ENCODE measurements around the gene PLCB1.

GRCh38 chr20:8930726-8931125 lies 798.7 kb downstream of the PLCB1 start:
- TF ChIP-seq, protein P1, sequence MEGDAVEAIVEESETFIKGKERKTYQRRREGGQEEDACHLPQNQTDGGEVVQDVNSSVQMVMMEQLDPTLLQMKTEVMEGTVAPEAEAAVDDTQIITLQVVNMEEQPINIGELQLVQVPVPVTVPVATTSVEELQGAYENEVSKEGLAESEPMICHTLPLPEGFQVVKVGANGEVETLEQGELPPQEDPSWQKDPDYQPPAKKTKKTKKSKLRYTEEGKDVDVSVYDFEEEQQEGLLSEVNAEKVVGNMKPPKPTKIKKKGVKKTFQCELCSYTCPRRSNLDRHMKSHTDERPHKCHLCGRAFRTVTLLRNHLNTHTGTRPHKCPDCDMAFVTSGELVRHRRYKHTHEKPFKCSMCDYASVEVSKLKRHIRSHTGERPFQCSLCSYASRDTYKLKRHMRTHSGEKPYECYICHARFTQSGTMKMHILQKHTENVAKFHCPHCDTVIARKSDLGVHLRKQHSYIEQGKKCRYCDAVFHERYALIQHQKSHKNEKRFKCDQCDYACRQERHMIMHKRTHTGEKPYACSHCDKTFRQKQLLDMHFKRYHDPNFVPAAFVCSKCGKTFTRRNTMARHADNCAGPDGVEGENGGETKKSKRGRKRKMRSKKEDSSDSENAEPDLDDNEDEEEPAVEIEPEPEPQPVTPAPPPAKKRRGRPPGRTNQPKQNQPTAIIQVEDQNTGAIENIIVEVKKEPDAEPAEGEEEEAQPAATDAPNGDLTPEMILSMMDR (conservative IDR thresholded peaks at IDR 0.05 in 1 of 2, IDR thresholded peaks at IDR 0.05 in 1 of 2; ENCODE audit: extremely low read depth in 1 of 2, insufficient read depth in 1 of 2, low read depth in 1 of 2, low read length in 2 of 2), result no peak
- TF ChIP-seq EZH2 (IDR thresholded peaks at IDR 0.05; ENCODE audit: borderline replicate concordance, low read length), result no peak
